K562 (cell line): Measurements from ENCODE around the gene RBBP5. TPM values are rescaled to one million over a fixed set of nuclear protein-coding genes. Genes with fewer than 3 reads are reported as not detected.

Experiments used
- BACH1 ChIP-seq: fragments of 200-800 bp; sonication (Bioruptor generic); IDR thresholded peaks from 2 replicates; pipeline ENCODE4 v1.6.1; 2016; ENCODE audit warnings: missing genetic modification characterization, missing compliant biosample characterization
- CHD1 ChIP-seq: fragments of 200-600 bp; sonication (generic); IDR thresholded peaks from one replicate; pipeline ENCODE4 v1.6.1; 2012; ENCODE audit warnings: mild to moderate bottlenecking, moderate library complexity, low read length, inconsistent platforms
- CSDE1 ChIP-seq, 2 experiments: fragments of 450-650 bp; IDR thresholded peaks; 2 replicates each; pipeline ENCODE4 v1.6.1; 2016; ENCODE audit warnings: mild to moderate bottlenecking in 1 of 2
- ILF3 ChIP-seq: fragments of 450-650 bp; IDR thresholded peaks from 2 replicates; pipeline ENCODE4 v1.6.1; 2018; ENCODE audit warnings: antibody characterized with exemption, mild to moderate bottlenecking, moderate library complexity, borderline replicate concordance
- KDM2B ChIP-seq: fragments of 250-450 bp; sonication (Bioruptor Pico); IDR thresholded peaks from 2 replicates; pipeline ENCODE4 v1.8.0; 2021; ENCODE audit warnings: mild to moderate bottlenecking, moderate library complexity
- L3MBTL2 ChIP-seq: fragments of 450-650 bp; IDR thresholded peaks from 2 replicates; pipeline ENCODE4 v1.6.1; 2016; ENCODE audit warnings: mild to moderate bottlenecking, moderate library complexity
- NR2F6 ChIP-seq: fragments of 450-650 bp; formaldehyde crosslinking; IDR thresholded peaks from 2 replicates; pipeline ENCODE4 v1.4.0; 2020; ENCODE audit warnings: mild to moderate bottlenecking
- PTTG1 ChIP-seq: fragments of 450-650 bp; IDR thresholded peaks from 2 replicates; pipeline ENCODE4 v1.6.1; 2016; ENCODE audit warnings: low read depth, mild to moderate bottlenecking, missing genetic modification characterization, missing compliant biosample characterization
- RUNX1 ChIP-seq: sonication (generic); IDR thresholded peaks from 2 replicates; pipeline ENCODE4 v1.6.1; 2016; ENCODE audit warnings: antibody characterized with exemption, low read depth
- SMC3 ChIP-seq: conservative IDR thresholded peaks from 2 replicates; pipeline ENCODE4 v1.6.1; 2011; ENCODE audit warnings: low read depth, low read length, improper control_type of control experiment; ENCODE audit not compliant: insufficient read depth
- SRSF3 ChIP-seq: fragments of 200-400 bp; formaldehyde crosslinking; IDR thresholded peaks from 2 replicates; pipeline ENCODE4 v1.6.1; 2016; ENCODE audit warnings: mild to moderate bottlenecking, low read length, moderate library complexity; ENCODE audit not compliant: insufficient read depth
- TAF1 ChIP-seq: IDR thresholded peaks from 2 replicates; pipeline ENCODE4 v1.6.1; 2011; ENCODE audit warnings: mild to moderate bottlenecking, low read length, moderate library complexity; ENCODE audit not compliant: insufficient read depth, control insufficient read depth, severe bottlenecking; ENCODE audit errors: extremely low read depth
- TSC22D4 ChIP-seq: fragments of 450-650 bp; IDR thresholded peaks from 2 replicates; pipeline ENCODE4 v1.6.1; 2016; ENCODE audit warnings: missing genetic modification characterization, missing biosample characterization, control low read depth
- YY1 ChIP-seq, 3 experiments: IDR thresholded peaks; 2 replicates each; pipeline ENCODE4 v1.6.1; 2011; ENCODE audit warnings: low read length in 2 of 3, mild to moderate bottlenecking in 2 of 3, moderate library complexity in 2 of 3, borderline replicate concordance in 1 of 3, control low read depth in 1 of 3, low read depth in 1 of 3; ENCODE audit not compliant: insufficient read depth in 3 of 3, insufficient replicate concordance in 2 of 3, control insufficient read depth in 1 of 3, insufficient read length in 1 of 3; ENCODE audit errors: extremely low read depth in 1 of 3
- ZBTB11 ChIP-seq, 3 experiments: fragments of 200-800 bp in 1 of 3; fragments of 250-450 bp in 1 of 3; fragments of 450-650 bp in 1 of 3; sonication (Bioruptor Pico) in 1 of 3; sonication (Bioruptor generic) in 1 of 3; formaldehyde crosslinking in 1 of 3; IDR thresholded peaks; 2 replicates each; pipeline versions ENCODE4 v1.6.1 to v1.8.0; 2016 to 2022; ENCODE audit warnings: mild to moderate bottlenecking in 2 of 3, missing genetic modification characterization in 2 of 3, missing compliant biosample characterization in 1 of 3, moderate library complexity in 1 of 3
- ZNF274 ChIP-seq: IDR thresholded peaks from 2 replicates; pipeline ENCODE4 v1.6.1; 2011; ENCODE audit warnings: low read depth, mild to moderate bottlenecking, low read length, moderate library complexity, borderline replicate concordance
- ZNF717 ChIP-seq: fragments of 250-450 bp; sonication (Bioruptor Pico); IDR thresholded peaks from 2 replicates; pipeline ENCODE4 v1.5.0; 2021
- ZSCAN32 ChIP-seq: fragments of 450-650 bp; formaldehyde crosslinking; IDR thresholded peaks from 2 replicates; pipeline ENCODE4 v1.4.0; 2020; ENCODE audit warnings: mild to moderate bottlenecking, moderate library complexity
- polyA plus RNA-seq, 8 experiments: library from polyadenylated mRNA; depleted of rRNA in 4 of 8; stranded (reverse) in 5 of 8; unstranded in 3 of 8; fragments of >200 nt; fragmentation: Nextera tagmentation in 2 of 8; fragmentation: Illumina TruSeq in 1 of 8; extraction: Ambion mirVana in 2 of 8; extraction: Trizol in 1 of 8; gene quantifications; 2 replicates each; pipeline versions ENCODE4 v1.2.1 to v1.2.3, GENCODE V29; 2011 to 2014; ENCODE audit warnings: inconsistent platforms in 1 of 8, missing spikeins in 1 of 8
- total RNA-seq, 7 experiments: library from RNA; depleted of rRNA in 6 of 7; stranded (reverse); fragments of >200 nt in 6 of 7; fragmentation: Illumina TruSeq in 2 of 7; extraction: Trizol in 2 of 7; gene quantifications; 2 replicates each; pipeline versions ENCODE4 v1.2.1 to v1.2.3, GENCODE V29; 2011 to 2021; ENCODE audit warnings: low replicate concordance in 1 of 7
- TF ChIP-seq, protein P1 (sequence below), 3 experiments: IDR thresholded peaks in 2 of 3; conservative IDR thresholded peaks in 1 of 3; 2 replicates each; pipeline ENCODE4 v1.5.1; 2011 to 2012; ENCODE audit warnings: low read length in 3 of 3, mild to moderate bottlenecking in 3 of 3, control low read depth in 2 of 3, improper control_type of control experiment in 1 of 3, inconsistent platforms in 1 of 3, low read depth in 1 of 3, mixed read lengths in 1 of 3, moderate library complexity in 1 of 3; ENCODE audit not compliant: insufficient read depth in 2 of 3

Gene RBBP5
- total and polyA plus RNA-seq, 9 of the 15 experiments (the other 6 are each of a cell fraction or from before 2014, with no cell fraction given): 17.2 to 37.4 (median 28.4) TPM

GRCh38 chr1:205121660-205122488, at the start of gene RBBP5 (continued):
- TF ChIP-seq ZBTB11 (CRISPR knock-in tag; IDR thresholded peaks at IDR 0.05): peak; percentile 99 to 100 (median 100)
- TF ChIP-seq ILF3: peak; percentile 91
- TF ChIP-seq SMC3: peak; percentile 71
- no peak for TF ChIP-seq SRSF3
- TF ChIP-seq KDM2B (CRISPR knock-in tag): peak; percentile 88; the same call in 1 of the 2 replicates
- TF ChIP-seq BACH1 (tag): peak; percentile 88
- TF ChIP-seq YY1 (IDR thresholded peaks at IDR 0.05; ENCODE audit: borderline replicate concordance in 1 of 3, control insufficient read depth in 1 of 3, extremely low read depth in 1 of 3, insufficient read depth in 3 of 3, insufficient read length in 1 of 3, insufficient replicate concordance in 2 of 3, low read depth in 1 of 3, low read length in 2 of 3): peak in 2 of 3 experiments; percentile 72 to 86
- peak; percentile 74 for TF ChIP-seq L3MBTL2
- TF ChIP-seq ZSCAN32 (CRISPR knock-in tag): no peak
- TF ChIP-seq ZNF274: no peak
- no peak for TF ChIP-seq CHD1
- peak in 1 of 2 experiments; percentile 63; a peak in 1 of 4 replicates for TF ChIP-seq CSDE1 (IDR thresholded peaks at IDR 0.05)
- no peak for TF ChIP-seq TSC22D4 (tag)
- no peak for TF ChIP-seq NR2F6 (CRISPR knock-in tag)
- TF ChIP-seq, protein P1, sequence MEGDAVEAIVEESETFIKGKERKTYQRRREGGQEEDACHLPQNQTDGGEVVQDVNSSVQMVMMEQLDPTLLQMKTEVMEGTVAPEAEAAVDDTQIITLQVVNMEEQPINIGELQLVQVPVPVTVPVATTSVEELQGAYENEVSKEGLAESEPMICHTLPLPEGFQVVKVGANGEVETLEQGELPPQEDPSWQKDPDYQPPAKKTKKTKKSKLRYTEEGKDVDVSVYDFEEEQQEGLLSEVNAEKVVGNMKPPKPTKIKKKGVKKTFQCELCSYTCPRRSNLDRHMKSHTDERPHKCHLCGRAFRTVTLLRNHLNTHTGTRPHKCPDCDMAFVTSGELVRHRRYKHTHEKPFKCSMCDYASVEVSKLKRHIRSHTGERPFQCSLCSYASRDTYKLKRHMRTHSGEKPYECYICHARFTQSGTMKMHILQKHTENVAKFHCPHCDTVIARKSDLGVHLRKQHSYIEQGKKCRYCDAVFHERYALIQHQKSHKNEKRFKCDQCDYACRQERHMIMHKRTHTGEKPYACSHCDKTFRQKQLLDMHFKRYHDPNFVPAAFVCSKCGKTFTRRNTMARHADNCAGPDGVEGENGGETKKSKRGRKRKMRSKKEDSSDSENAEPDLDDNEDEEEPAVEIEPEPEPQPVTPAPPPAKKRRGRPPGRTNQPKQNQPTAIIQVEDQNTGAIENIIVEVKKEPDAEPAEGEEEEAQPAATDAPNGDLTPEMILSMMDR (IDR thresholded peaks at IDR 0.05 in 2 of 3, conservative IDR thresholded peaks at IDR 0.05 in 1 of 3; ENCODE audit: insufficient read depth in 2 of 3, low read depth in 1 of 3, low read length in 3 of 3): peak; percentile 98 to 99 (median 99)
- TF ChIP-seq ZNF717 (CRISPR knock-in tag): no peak
- TF ChIP-seq RUNX1: 0 out of 2 replicates have a peak, but pooled peaks have one; percentile 38
- TF ChIP-seq TAF1: peak; percentile 84
- peak; percentile 54; the same call in 1 of the 2 replicates for TF ChIP-seq PTTG1 (tag)
